ENCODE data around the gene WEE2. TPM values are rescaled to one million over a fixed set of nuclear protein-coding genes. Genes with fewer than 3 reads are reported as not detected.
"Not testable (repeated sequence)": the region's sequence is repeated elsewhere in the genome, so short reads cannot be mapped to it uniquely, and the experiment has no call there.

WEE2 gene
- total and polyA plus RNA-seq, 8 donors, result 0.37 TPM; not detected in 7

DNA sequence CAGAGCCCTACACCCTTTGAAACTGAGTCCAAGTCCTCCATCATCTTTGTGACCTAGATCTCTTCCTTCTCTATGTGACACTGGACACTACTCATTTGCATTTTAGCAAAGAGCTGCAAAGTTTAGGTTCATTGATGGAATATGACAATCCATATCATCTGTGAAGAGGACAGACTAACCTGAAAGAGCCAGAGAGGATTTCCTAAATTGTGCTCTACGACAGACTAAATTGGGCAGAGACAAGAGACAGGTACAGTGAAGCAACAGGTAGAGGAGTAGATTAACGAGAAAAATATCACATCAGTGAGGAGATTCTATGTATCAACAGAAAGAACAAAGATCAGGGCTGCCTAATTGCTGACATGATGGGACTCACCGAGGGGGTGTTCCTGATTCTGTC, 55.6 kb downstream of the WEE2 start, which contains the start of gene TAS2R3:
TSS of gene TAS2R3 (plus strand) at position 301 of the 400 bp plus-strand sequence. CDS start at position 363, 62 bp downstream.
- no peak within 1 kb of the TSS for H3K27ac ChIP-seq
- 83 to 97% (median 96%) methylated on average over 3 of the region's 3 CpGs for WGBS, 5 donors

DNA sequence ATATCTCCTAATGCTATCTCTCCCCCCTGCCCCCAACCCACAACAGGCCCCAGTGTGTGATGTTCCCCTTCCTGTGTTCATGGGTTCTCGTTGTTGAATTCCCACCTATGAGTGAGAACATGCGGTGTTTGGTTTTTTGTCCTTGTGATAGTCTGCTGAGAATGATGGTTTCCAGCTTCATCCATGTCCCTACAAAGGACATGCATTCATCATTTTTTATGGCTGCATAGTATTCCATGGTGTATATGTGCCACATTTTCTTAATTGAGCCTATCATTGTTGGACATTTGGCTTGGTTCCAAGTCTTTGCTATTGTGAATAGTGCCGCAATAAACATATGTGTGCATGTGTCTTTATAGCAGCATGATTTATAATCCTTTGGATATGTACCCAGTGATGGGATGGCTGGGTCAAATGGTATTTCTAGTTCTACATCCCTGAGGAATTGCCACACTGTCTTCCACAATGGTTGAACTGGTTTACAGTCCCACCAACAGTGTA, 62.0 kb downstream of the WEE2 start:
- H3K36me3 ChIP-seq; H3K27me3 ChIP-seq; H3K27ac ChIP-seq; H3K4me1 ChIP-seq; intact Hi-C loops (cut with DNase I; ENCODE audit: low total_unique reads); H3K9me3 ChIP-seq; DNase-seq; H3K4me3 ChIP-seq: not testable (repeated sequence)
- WGBS, 5 donors, result 95 to 100% (median 98%) methylated on average over 3 of the region's 3 CpGs

More for the DNA sequence above, 55.6 kb downstream of the WEE2 start, which contains the start of gene TAS2R3:
- Histone ChIP-seq H3K9me3 (no peaks in the 10 kb centered on the region), H3K4me3 (no peak within 1 kb of the TSS), H3K27me3 (no peaks in the 10 kb centered on the region), H3K4me1 (no peaks in the 10 kb centered on the region), H3K36me3 (peaks cover 0 to 67% (median 60%) of the 10 kb centered on the region in 4 donors)
- intact Hi-C loops (cut with DNase I; ENCODE audit: low total_unique reads), result no loop called here
- no peak for DNase-seq
- TF ChIP-seq, protein P1, sequence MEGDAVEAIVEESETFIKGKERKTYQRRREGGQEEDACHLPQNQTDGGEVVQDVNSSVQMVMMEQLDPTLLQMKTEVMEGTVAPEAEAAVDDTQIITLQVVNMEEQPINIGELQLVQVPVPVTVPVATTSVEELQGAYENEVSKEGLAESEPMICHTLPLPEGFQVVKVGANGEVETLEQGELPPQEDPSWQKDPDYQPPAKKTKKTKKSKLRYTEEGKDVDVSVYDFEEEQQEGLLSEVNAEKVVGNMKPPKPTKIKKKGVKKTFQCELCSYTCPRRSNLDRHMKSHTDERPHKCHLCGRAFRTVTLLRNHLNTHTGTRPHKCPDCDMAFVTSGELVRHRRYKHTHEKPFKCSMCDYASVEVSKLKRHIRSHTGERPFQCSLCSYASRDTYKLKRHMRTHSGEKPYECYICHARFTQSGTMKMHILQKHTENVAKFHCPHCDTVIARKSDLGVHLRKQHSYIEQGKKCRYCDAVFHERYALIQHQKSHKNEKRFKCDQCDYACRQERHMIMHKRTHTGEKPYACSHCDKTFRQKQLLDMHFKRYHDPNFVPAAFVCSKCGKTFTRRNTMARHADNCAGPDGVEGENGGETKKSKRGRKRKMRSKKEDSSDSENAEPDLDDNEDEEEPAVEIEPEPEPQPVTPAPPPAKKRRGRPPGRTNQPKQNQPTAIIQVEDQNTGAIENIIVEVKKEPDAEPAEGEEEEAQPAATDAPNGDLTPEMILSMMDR (IDR thresholded peaks at IDR 0.05), result no peak
- TF ChIP-seq EP300 (IDR thresholded peaks at IDR 0.05) (no peak), POLR2A (IDR thresholded peaks at IDR 0.05) (no peak), POLR2AphosphoS5 (IDR thresholded peaks at IDR 0.05) (no peak)

DNA sequence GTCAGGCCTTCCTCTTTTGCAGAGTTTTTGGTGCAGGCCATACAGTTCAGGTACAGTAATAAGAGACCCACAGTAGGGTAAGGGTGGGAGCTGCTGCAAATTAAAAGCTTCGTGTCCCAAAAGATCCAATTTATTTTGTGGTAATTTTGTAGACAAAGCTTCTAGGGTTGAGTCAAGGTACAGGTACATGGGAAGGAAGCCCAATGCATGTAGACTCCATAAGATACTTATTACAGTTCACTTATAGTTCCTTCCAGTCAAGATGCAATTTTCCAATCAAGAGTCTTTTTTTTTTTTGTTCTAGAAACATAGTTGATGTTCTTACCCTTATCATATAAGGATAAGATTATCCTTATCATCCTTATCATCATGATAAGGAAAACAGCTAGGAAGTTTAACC, 68.2 kb downstream of the WEE2 start, which contains the start of gene TAS2R4:
TSS of gene TAS2R4 (plus strand) at position 301 of the 400 bp plus-strand sequence. CDS start 1,815 bp downstream, outside the sequence.
- 95 to 100% (median 97%) methylated on average over 1 of the region's 1 CpG for WGBS, 5 donors
- intact Hi-C loops (cut with DNase I; ENCODE audit: low total_unique reads), result no loop called here
- DNase-seq, result no peak
- Histone ChIP-seq H3K27me3 (no peaks in the 10 kb centered on the region), H3K9me3 (peaks cover 0 to 14% (median 4%) of the 10 kb centered on the region in 4 donors), H3K4me3 (no peak within 1 kb of the TSS), H3K27ac (no peak within 1 kb of the TSS), H3K4me1 (no peaks in the 10 kb centered on the region), H3K36me3 (peaks cover 6 to 53% (median 45%) of the 10 kb centered on the region in 4 donors)
- TF ChIP-seq, protein P1 (IDR thresholded peaks at IDR 0.05), result no peak
- TF ChIP-seq POLR2AphosphoS5 (IDR thresholded peaks at IDR 0.05) (no peak), POLR2A (IDR thresholded peaks at IDR 0.05) (no peak), EP300 (IDR thresholded peaks at IDR 0.05) (no peak)

Small RNAs within 50 kb of the gene (small RNA-seq; reads per million reads assigned to genes)
- gene RNU1-82P, result 0 reads per million in 4 donors

Other genes with a start within 250 kb of the WEE2 start
- gene AGK, start 156.9 kb upstream of the WEE2 start, total RNA-seq, result 10 to 100 TPM in 4 of 5 donors, 1 to 10 TPM in 1; 2.9 to 42.8 (median 19.6) TPM
- 10 to 100 TPM in 1 of 3 donors, 1 to 10 TPM in 2; 6.6 to 11.6 (median 7.3) TPM for gene AGK, start 156.9 kb upstream of the WEE2 start, polyA plus RNA-seq
- 10 to 100 TPM; 10.5 to 80.2 (median 47.2) TPM for gene DENND11, start 6.2 kb upstream of the WEE2 start, total RNA-seq
- gene DENND11, start 6.2 kb upstream of the WEE2 start, polyA plus RNA-seq, result 10 to 100 TPM in 1 of 3 donors, 1 to 10 TPM in 2; 5.8 to 13.0 (median 9.5) TPM
- 100 to 1,000 TPM in 1 of 5 donors, 10 to 100 TPM in 4; 17.4 to 145 (median 59.8) TPM for gene SSBP1, start 30.0 kb downstream of the WEE2 start, total RNA-seq
- 100 to 1,000 TPM; 169 to 207 (median 198) TPM for gene SSBP1, start 30.0 kb downstream of the WEE2 start, polyA plus RNA-seq
- 1 to 10 TPM in 2 of 5 donors, under 1 TPM in 1, not detected in 2; 0.58 to 5.7 (median 4.4) TPM for gene TAS2R3, start 55.7 kb downstream of the WEE2 start, total RNA-seq
- not detected for gene TAS2R3, start 55.7 kb downstream of the WEE2 start, polyA plus RNA-seq
- gene TAS2R4, start 68.3 kb downstream of the WEE2 start, total RNA-seq, result 1 to 10 TPM in 3 of 5 donors, under 1 TPM in 1, not detected in 1; 0.58 to 3.7 (median 1.2) TPM
- gene TAS2R4, start 68.3 kb downstream of the WEE2 start, polyA plus RNA-seq, result under 1 TPM in 1 of 3 donors, not detected in 2; 0.23 TPM
- gene TAS2R5, start 81.9 kb downstream of the WEE2 start, total RNA-seq, result 10 to 100 TPM in 1 of 5 donors, 1 to 10 TPM in 3, not detected in 1; 4.4 to 45.5 (median 9.0) TPM
- gene TAS2R5, start 81.9 kb downstream of the WEE2 start, polyA plus RNA-seq, result 1 to 10 TPM in 1 of 3 donors, under 1 TPM in 1, not detected in 1; 0.92 to 1.1 TPM
- gene PRSS37, start 133.1 kb downstream of the WEE2 start, total RNA-seq, result not detected
- not detected for gene PRSS37, start 133.1 kb downstream of the WEE2 start, polyA plus RNA-seq
- gene OR9A4, start 208.0 kb downstream of the WEE2 start, total RNA-seq, result not detected
- gene OR9A4, start 208.0 kb downstream of the WEE2 start, polyA plus RNA-seq, result not detected
- 1 to 10 TPM in 1 of 5 donors, under 1 TPM in 1, not detected in 3; 0.29 to 1.3 TPM for gene CLEC5A, start 238.6 kb downstream of the WEE2 start, total RNA-seq
- 1 to 10 TPM in 1 of 3 donors, under 1 TPM in 2; 0.10 to 1.4 (median 0.31) TPM for gene CLEC5A, start 238.6 kb downstream of the WEE2 start, polyA plus RNA-seq

Measured in stomach (tissue), 9 donors.